IMR-90 (cell line): Measurements from ENCODE around the gene MAP3K3. TPM values are rescaled to one million over a fixed set of nuclear protein-coding genes. Genes with fewer than 3 reads are reported as not detected.

ENCODE experiments used
- ATAC-seq: fragments of 200-7000 bp; cut with Tn5 transposase; 2 replicates; pipeline ENCODE4 v1.9.1; 2020; ENCODE audit warnings: low read depth, mild to moderate bottlenecking, moderate library complexity
- BruUV-seq: library from RNA; stranded (reverse); fragments of 400-500 nt; replicated peaks from 2 replicates; lab custom pipeline; 2021; lab: Mats Ljungman, UMichigan
- CTCF ChIA-PET: fragments of 300-600 bp; formaldehyde crosslinking; extraction: SDS; loops from one replicate; lab custom pipeline; 2021; ENCODE audit warnings: antibody characterized with exemption; lab: Yijun Ruan, JAX
- POLR2A ChIA-PET: fragments of 300-600 bp; sonication (Branson Sonifier 250); formaldehyde crosslinking; loops from one replicate; lab custom pipeline; 2022; ENCODE audit warnings: antibody characterized with exemption; ENCODE audit not compliant: unreplicated experiment; lab: Charles Lee
- DNase-seq: peaks from one replicate; pipeline ENCODE4 v3.0.0; 2013
- H2AFZ ChIP-seq: replicated peaks from 2 replicates; pipeline ENCODE3; 2013; ENCODE audit warnings: low read length, mild to moderate bottlenecking; ENCODE audit not compliant: poor library complexity
- H2AK5ac ChIP-seq: 2 replicates; pipeline ENCODE4 v1.6.1; 2013; ENCODE audit warnings: low read depth, low read length, inconsistent platforms
- H2AK9ac ChIP-seq: replicated peaks from 2 replicates; pipeline ENCODE3; 2013; ENCODE audit warnings: mild to moderate bottlenecking, low read depth, low read length, moderate library complexity; ENCODE audit not compliant: poor library complexity
- H2BK120ac ChIP-seq: 2 replicates; pipeline ENCODE4 v1.6.1; 2013; ENCODE audit warnings: low read depth, low read length, inconsistent platforms
- H2BK15ac ChIP-seq: 3 replicates; pipeline ENCODE4 v1.6.1; 2013; ENCODE audit warnings: low read depth, low read length, inconsistent platforms
- H2BK20ac ChIP-seq: 2 replicates; pipeline ENCODE4 v1.6.1; 2013; ENCODE audit warnings: low read depth, mild to moderate bottlenecking, inconsistent platforms, low read length, moderate library complexity
- H2BK5ac ChIP-seq: 2 replicates; pipeline ENCODE4 v1.6.1; 2013; ENCODE audit warnings: mild to moderate bottlenecking, low read depth, low read length, inconsistent platforms; ENCODE audit not compliant: poor library complexity, severe bottlenecking
- H3K14ac ChIP-seq: replicated peaks from 2 replicates; pipeline ENCODE4 v1.6.1; 2013; ENCODE audit warnings: low read depth, low read length, inconsistent platforms
- H3K18ac ChIP-seq: 2 replicates; pipeline ENCODE4 v1.6.1; 2013; ENCODE audit warnings: low read depth, low read length, control low read depth
- H3K23ac ChIP-seq: 2 replicates; pipeline ENCODE4 v1.6.1; 2013; ENCODE audit warnings: low read depth, low read length, inconsistent platforms
- H3K27ac ChIP-seq: 2 replicates; pipeline ENCODE4 v1.5.1; 2013; ENCODE audit warnings: mild to moderate bottlenecking, control low read depth, low read length; ENCODE audit not compliant: insufficient read depth
- H3K27me3 ChIP-seq: 2 replicates; pipeline ENCODE4 v1.6.1; 2013; ENCODE audit warnings: low read length; ENCODE audit not compliant: control insufficient read depth, insufficient read depth
- H3K36me3 ChIP-seq: 2 replicates; pipeline ENCODE4 v1.6.1; 2013; ENCODE audit warnings: low read length, mixed read lengths; ENCODE audit not compliant: control insufficient read depth, insufficient read depth
- H3K4ac ChIP-seq: 2 replicates; pipeline ENCODE4 v1.6.1; 2013; ENCODE audit warnings: low read depth, low read length, inconsistent platforms
- H3K4me1 ChIP-seq: 2 replicates; pipeline ENCODE4 v1.6.1; 2013; ENCODE audit warnings: low read length, mixed read lengths; ENCODE audit not compliant: control insufficient read depth, insufficient read depth
- H3K4me2 ChIP-seq: 2 replicates; pipeline ENCODE4 v1.6.1; 2013; ENCODE audit warnings: low read depth, mild to moderate bottlenecking, control low read depth, low read length, moderate library complexity
- H3K4me3 ChIP-seq: 2 replicates; pipeline ENCODE4 v1.5.1; 2013; ENCODE audit warnings: low read depth, mild to moderate bottlenecking, control low read depth, low read length, moderate library complexity; ENCODE audit not compliant: insufficient read depth
- H3K56ac ChIP-seq: 2 replicates; pipeline ENCODE4 v1.6.1; 2013; ENCODE audit warnings: low read length, inconsistent platforms; ENCODE audit not compliant: insufficient read depth; ENCODE audit errors: extremely low read depth
- H3K79me1 ChIP-seq, 2 experiments: 2 replicates each; pipeline ENCODE4 v1.6.1; 2013; ENCODE audit warnings: low read length in 2 of 2, inconsistent platforms in 1 of 2, low read depth in 1 of 2
- H3K9ac ChIP-seq: 2 replicates; pipeline ENCODE4 v1.6.1; 2013; ENCODE audit warnings: low read depth, low read length, control low read depth
- H3K9me1 ChIP-seq: 2 replicates; pipeline ENCODE4 v1.6.1; 2013; ENCODE audit warnings: low read length, inconsistent platforms; ENCODE audit not compliant: insufficient read depth
- H3K9me3 ChIP-seq: 2 replicates; pipeline ENCODE4 v1.6.1; 2013; ENCODE audit warnings: low read length; ENCODE audit not compliant: control insufficient read depth, insufficient read depth
- H4K20me1 ChIP-seq: 2 replicates; pipeline ENCODE4 v1.6.1; 2013; ENCODE audit warnings: low read length, inconsistent platforms; ENCODE audit not compliant: insufficient read depth
- H4K5ac ChIP-seq: 2 replicates; pipeline ENCODE4 v1.6.1; 2013; ENCODE audit warnings: mild to moderate bottlenecking, low read depth, low read length, control low read depth
- H4K8ac ChIP-seq, 2 experiments: 2 replicates each; pipeline ENCODE4 v1.6.1; 2013; ENCODE audit warnings: low read depth in 2 of 2, low read length in 2 of 2, control low read depth in 1 of 2, inconsistent platforms in 1 of 2
- H4K91ac ChIP-seq: 2 replicates; pipeline ENCODE4 v1.6.1; 2013; ENCODE audit warnings: low read depth, low read length, inconsistent platforms; ENCODE audit not compliant: insufficient read depth
- BHLHE40 ChIP-seq: fragments of 150-350 bp; IDR thresholded peaks from 2 replicates; pipeline ENCODE4 v1.6.1; 2016; ENCODE audit warnings: mild to moderate bottlenecking, low read depth, low read length
- CEBPB ChIP-seq: IDR thresholded peaks from 2 replicates; pipeline ENCODE4 v1.6.1; 2012; ENCODE audit warnings: low read depth, low read length, improper control_type of control experiment
- FOS ChIP-seq: fragments of 150-350 bp; IDR thresholded peaks from 2 replicates; pipeline ENCODE4 v1.6.1; 2016; ENCODE audit warnings: low read depth, low read length
- MAFK ChIP-seq: IDR thresholded peaks from 2 replicates; pipeline ENCODE4 v1.6.1; 2012; ENCODE audit warnings: low read depth, low read length, improper control_type of control experiment
- POLR2A ChIP-seq: IDR thresholded peaks from 2 replicates; pipeline ENCODE4 v1.6.1; 2012; ENCODE audit warnings: mild to moderate bottlenecking, low read depth, low read length
- RAD21 ChIP-seq: IDR thresholded peaks from 2 replicates; pipeline ENCODE4 v1.6.1; 2012; ENCODE audit warnings: low read length, improper control_type of control experiment
- RCOR1 ChIP-seq: IDR thresholded peaks from 2 replicates; pipeline ENCODE4 v1.6.1; 2012; ENCODE audit warnings: mild to moderate bottlenecking, low read length, improper control_type of control experiment; ENCODE audit not compliant: insufficient replicate concordance
- RFX5 ChIP-seq: IDR thresholded peaks from 2 replicates; pipeline ENCODE4 v1.8.0; 2012; ENCODE audit warnings: low read depth, mild to moderate bottlenecking, low read length, moderate library complexity
- SMC3 ChIP-seq: fragments of 150-350 bp; IDR thresholded peaks from 2 replicates; pipeline ENCODE4 v1.6.1; 2016; ENCODE audit warnings: low read depth, mild to moderate bottlenecking, antibody characterized with exemption, low read length, moderate library complexity
- USF2 ChIP-seq: fragments of 150-350 bp; IDR thresholded peaks from 2 replicates; pipeline ENCODE4 v1.6.1; 2017; ENCODE audit warnings: mild to moderate bottlenecking, antibody characterized with exemption, low read length, low read depth
- WGBS, 2 experiments: methylation state at CpG; one replicate each; pipeline versions ENCODE4 v1.1.5 to v1.1.7; 2013; ENCODE audit warnings: missing lambda C conversion rate in 2 of 2; ENCODE audit not compliant: insufficient read length in 1 of 2; ENCODE audit errors: extremely low coverage in 2 of 2; 5-methylcytosine and 5-hydroxymethylcytosine counted together
- dilution Hi-C: fragments of 300-500 bp; cut with HindIII; formaldehyde crosslinking; loops from one replicate; pipeline ENCODE4 v1.14.3; 2018; ENCODE audit warnings: low sequenced_read_pairs; ENCODE audit not compliant: unreplicated experiment
- in situ Hi-C: fragments of 300-500 bp; cut with MboI; formaldehyde crosslinking; loops from 3 replicates; pipeline ENCODE4 v1.14.3; 2019; ENCODE audit warnings: low sequenced_read_pairs, inconsistent platforms, mixed read lengths
- intact Hi-C: fragments of 100-400 bp; cut with micrococcal nuclease; formaldehyde crosslinking; loops from 2 replicates; pipeline ENCODE4 v1.10.0; 2022
- polyA plus RNA-seq, 3 experiments: library from polyadenylated mRNA; depleted of rRNA; stranded (reverse); fragments of >200 nt; gene quantifications; 2 replicates each; pipeline ENCODE4 v1.2.3, GENCODE V29; 2012; ENCODE audit warnings: low replicate concordance in 1 of 3
- total RNA-seq: library from RNA; depleted of rRNA; stranded (reverse); fragments of >200 nt; gene quantifications from 2 replicates; pipeline ENCODE4 v1.2.3, GENCODE V29; 2012
- TF ChIP-seq, protein P1 (sequence below): fragments of 150-350 bp; IDR thresholded peaks from 2 replicates; pipeline ENCODE4 v1.6.1; 2016; ENCODE audit warnings: low read depth, mild to moderate bottlenecking, low read length, moderate library complexity, borderline replicate concordance
- TF ChIP-seq, protein P2 (sequence below): conservative IDR thresholded peaks from 2 replicates; pipeline ENCODE4 v1.5.1; 2012; ENCODE audit warnings: mild to moderate bottlenecking, low read depth, low read length, improper control_type of control experiment

MAP3K3 gene
- total and polyA plus RNA-seq, 2 of the 4 experiments (the other 2 are of a cell fraction), result 19.1 to 25.6 TPM

GRCh38 chr17:63634163-63634562, 11.9 kb downstream of the MAP3K3 start:
- no peak overlapping the region for H3K56ac ChIP-seq
- CTCF ChIA-PET, result interaction anchor here (0.6 kb wide), 1 partner anchor 645 kb away, joined by 4 read pairs; no protein-coding TSS in a partner anchor
- H4K8ac ChIP-seq, result no peak overlapping the region
- no peak overlapping the region for H3K23ac ChIP-seq
- H3K4me2 ChIP-seq, result no peak overlapping the region
- peak; percentile 69 for ATAC-seq
- POLR2A ChIA-PET, result no interaction called here
- H3K36me3 ChIP-seq, result peaks cover 14% of the 10 kb centered on the region
- no peak overlapping the region for H2BK5ac ChIP-seq
- H2BK20ac ChIP-seq, result no peak overlapping the region
- BruUV-seq, result no TSS peak
- no peak overlapping the region for H3K27ac ChIP-seq
- H3K4me1 ChIP-seq, result peaks cover 5% of the 10 kb centered on the region
- DNase-seq, result peak; percentile 31
- H3K9me3 ChIP-seq, result no peaks in the 10 kb centered on the region
- dilution Hi-C loops, result no loop called here
- 0 out of 2 replicates have a peak, but pooled peaks cover 7% of the 10 kb centered on the region for H3K9me1 ChIP-seq
- H3K18ac ChIP-seq, result no peak overlapping the region; the same call in 1 of the 2 replicates
- intact Hi-C loops, result no loop called here
- H2BK120ac ChIP-seq, result no peak overlapping the region
- H3K14ac ChIP-seq, result no peak overlapping the region
- no peak overlapping the region for H3K9ac ChIP-seq
- 0 out of 2 replicates have a peak, but pooled peaks cover 4% of the 10 kb centered on the region for H4K20me1 ChIP-seq
- no peak overlapping the region for H2AK5ac ChIP-seq
- 60% methylated on average over 1 of the region's 4 CpGs; no CpG with 5 or more reads in 1 of the 2 experiments for WGBS, 2 experiments
- no peak overlapping the region for H2BK15ac ChIP-seq
- H2AFZ ChIP-seq, result no peak overlapping the region
- H4K91ac ChIP-seq, result no peak overlapping the region
- no peak for TF ChIP-seq RFX5
- TF ChIP-seq, protein P1, sequence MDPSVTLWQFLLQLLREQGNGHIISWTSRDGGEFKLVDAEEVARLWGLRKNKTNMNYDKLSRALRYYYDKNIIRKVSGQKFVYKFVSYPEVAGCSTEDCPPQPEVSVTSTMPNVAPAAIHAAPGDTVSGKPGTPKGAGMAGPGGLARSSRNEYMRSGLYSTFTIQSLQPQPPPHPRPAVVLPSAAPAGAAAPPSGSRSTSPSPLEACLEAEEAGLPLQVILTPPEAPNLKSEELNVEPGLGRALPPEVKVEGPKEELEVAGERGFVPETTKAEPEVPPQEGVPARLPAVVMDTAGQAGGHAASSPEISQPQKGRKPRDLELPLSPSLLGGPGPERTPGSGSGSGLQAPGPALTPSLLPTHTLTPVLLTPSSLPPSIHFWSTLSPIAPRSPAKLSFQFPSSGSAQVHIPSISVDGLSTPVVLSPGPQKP, result no peak
- no peak for TF ChIP-seq BHLHE40
- no peak for TF ChIP-seq FOS
- TF ChIP-seq CEBPB, result no peak
- TF ChIP-seq RAD21, result no peak
- TF ChIP-seq POLR2A, result no peak
- TF ChIP-seq USF2, result no peak
- TF ChIP-seq, protein P2, sequence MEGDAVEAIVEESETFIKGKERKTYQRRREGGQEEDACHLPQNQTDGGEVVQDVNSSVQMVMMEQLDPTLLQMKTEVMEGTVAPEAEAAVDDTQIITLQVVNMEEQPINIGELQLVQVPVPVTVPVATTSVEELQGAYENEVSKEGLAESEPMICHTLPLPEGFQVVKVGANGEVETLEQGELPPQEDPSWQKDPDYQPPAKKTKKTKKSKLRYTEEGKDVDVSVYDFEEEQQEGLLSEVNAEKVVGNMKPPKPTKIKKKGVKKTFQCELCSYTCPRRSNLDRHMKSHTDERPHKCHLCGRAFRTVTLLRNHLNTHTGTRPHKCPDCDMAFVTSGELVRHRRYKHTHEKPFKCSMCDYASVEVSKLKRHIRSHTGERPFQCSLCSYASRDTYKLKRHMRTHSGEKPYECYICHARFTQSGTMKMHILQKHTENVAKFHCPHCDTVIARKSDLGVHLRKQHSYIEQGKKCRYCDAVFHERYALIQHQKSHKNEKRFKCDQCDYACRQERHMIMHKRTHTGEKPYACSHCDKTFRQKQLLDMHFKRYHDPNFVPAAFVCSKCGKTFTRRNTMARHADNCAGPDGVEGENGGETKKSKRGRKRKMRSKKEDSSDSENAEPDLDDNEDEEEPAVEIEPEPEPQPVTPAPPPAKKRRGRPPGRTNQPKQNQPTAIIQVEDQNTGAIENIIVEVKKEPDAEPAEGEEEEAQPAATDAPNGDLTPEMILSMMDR, result no peak
- no peak for TF ChIP-seq MAFK
- TF ChIP-seq RCOR1, result no peak
- no peak for TF ChIP-seq SMC3
- no peaks in the 10 kb centered on the region for H3K27me3 ChIP-seq
- peaks cover 26 to 37% of the 10 kb centered on the region in 2 experiments; a peak in 3 of 4 replicates for H3K79me1 ChIP-seq
- no peak overlapping the region for H3K4ac ChIP-seq
- no peak overlapping the region for H2AK9ac ChIP-seq
- H4K5ac ChIP-seq, result no peak overlapping the region
- in situ Hi-C loops, result no loop called here
- no peak overlapping the region for H3K4me3 ChIP-seq
